Breast epithelium (tissue), 4 donors: Measurements from ENCODE around the gene HPCAL1. TPM values are rescaled to one million over a fixed set of nuclear protein-coding genes. Genes with fewer than 3 reads are reported as not detected.
A peak's percentile ranks its signal among the peaks of the same experiment; 100 is the strongest.

Experiments
- DNase-seq, 2 donors: peaks; one replicate each; pipeline ENCODE4 v3.0.0-alpha.2; 2019; ENCODE audit warnings: low spot score in 2 of 2
- H3K27ac ChIP-seq, 2 donors: fragments of 200-600 bp; sonication (generic) in 1 of 2; one replicate each; pipeline ENCODE4 v1.5.1; 2016 to 2019; ENCODE audit warnings: mild to moderate bottlenecking in 1 of 2
- H3K27me3 ChIP-seq, 2 donors: fragments of 200-600 bp; sonication (generic) in 1 of 2; one replicate each; pipeline versions ENCODE4 v1.5.1 to v1.6.0; 2017 to 2019; ENCODE audit warnings: control low read depth in 1 of 2, mild to moderate bottlenecking in 1 of 2
- H3K36me3 ChIP-seq: fragments of 200-600 bp; one replicate; pipeline ENCODE4 v1.5.1; 2019
- H3K4me1 ChIP-seq, 2 donors: fragments of 200-600 bp; sonication (generic); one replicate each; pipeline ENCODE4 v1.5.1; 2016 to 2019; ENCODE audit warnings: control low read depth in 1 of 2
- H3K4me3 ChIP-seq, 3 donors: fragments of 200-600 bp; sonication (generic); 1 replicate in 2 of 3; 2 replicates in 1 of 3; pipeline ENCODE4 v1.5.1; 2016 to 2019; ENCODE audit warnings: mild to moderate bottlenecking in 3 of 3, moderate library complexity in 2 of 3
- H3K9me3 ChIP-seq, 2 donors: fragments of 200-600 bp; sonication (generic) in 1 of 2; one replicate each; pipeline ENCODE4 v1.5.1; 2016 to 2019; ENCODE audit warnings: control low read depth in 1 of 2
- POLR2A ChIP-seq: fragments of 450-650 bp; IDR thresholded peaks from one replicate; pipeline ENCODE4 v1.6.1; 2016; ENCODE audit warnings: antibody characterized with exemption, mild to moderate bottlenecking, moderate library complexity
- POLR2AphosphoS5 ChIP-seq, 3 donors: sonication (generic); formaldehyde crosslinking; IDR thresholded peaks; one replicate each; pipeline ENCODE4 v1.6.1; 2017; ENCODE audit warnings: antibody characterized with exemption in 3 of 3
- intact Hi-C: fragments of 100-400 bp; cut with DNase I; formaldehyde crosslinking; loops from one replicate; pipeline ENCODE4 v1.15.1; 2023; ENCODE audit warnings: low total_unique reads
- total RNA-seq, 3 donors: library from RNA; depleted of rRNA; stranded (reverse); fragments of >200 nt; gene quantifications; one replicate each; pipeline ENCODE4 v1.1.0, GENCODE V29; 2016
- TF ChIP-seq, protein P1 (sequence below), 3 donors: fragments of 450-650 bp; IDR thresholded peaks; one replicate each; pipeline ENCODE4 v1.5.1; 2016 to 2017; ENCODE audit warnings: antibody characterized with exemption in 3 of 3, mild to moderate bottlenecking in 3 of 3, moderate library complexity in 3 of 3

HPCAL1 gene
- total RNA-seq, 3 donors from 2014 or later: 38.6 to 41.9 (median 41.6) TPM

DNA sequence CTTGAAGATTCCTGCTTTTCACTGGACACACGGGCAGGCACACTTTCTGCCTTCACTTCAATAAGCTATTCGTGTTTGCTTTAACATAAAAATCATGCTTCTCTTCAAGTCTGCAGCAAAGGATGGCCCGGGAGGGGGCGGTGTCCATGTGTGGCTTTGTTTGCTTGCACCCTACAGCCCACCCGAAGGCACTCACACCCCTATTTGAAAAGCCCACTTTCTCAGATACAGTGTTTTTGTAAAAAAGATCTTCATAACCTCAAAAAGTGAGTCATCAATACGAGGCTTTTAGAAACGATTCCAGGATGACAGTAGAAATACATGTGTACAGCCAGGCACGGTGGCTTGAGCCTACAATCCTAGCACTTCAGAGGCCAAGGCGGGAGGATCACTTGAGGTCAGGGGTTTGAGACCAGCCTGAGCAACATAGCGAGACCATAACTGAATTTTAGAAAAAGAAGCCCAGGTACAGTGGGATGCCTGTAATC is 36.5 kb upstream of the HPCAL1 start:
- H3K27ac ChIP-seq: no peak overlapping the region
- no peaks in the 10 kb centered on the region for H3K36me3 ChIP-seq
- no peaks in the 10 kb centered on the region for H3K4me1 ChIP-seq
- no peaks in the 10 kb centered on the region for H3K9me3 ChIP-seq
- TF ChIP-seq POLR2A (no peak), POLR2AphosphoS5 (IDR thresholded peaks at IDR 0.05) (no peak)
- TF ChIP-seq, protein P1, sequence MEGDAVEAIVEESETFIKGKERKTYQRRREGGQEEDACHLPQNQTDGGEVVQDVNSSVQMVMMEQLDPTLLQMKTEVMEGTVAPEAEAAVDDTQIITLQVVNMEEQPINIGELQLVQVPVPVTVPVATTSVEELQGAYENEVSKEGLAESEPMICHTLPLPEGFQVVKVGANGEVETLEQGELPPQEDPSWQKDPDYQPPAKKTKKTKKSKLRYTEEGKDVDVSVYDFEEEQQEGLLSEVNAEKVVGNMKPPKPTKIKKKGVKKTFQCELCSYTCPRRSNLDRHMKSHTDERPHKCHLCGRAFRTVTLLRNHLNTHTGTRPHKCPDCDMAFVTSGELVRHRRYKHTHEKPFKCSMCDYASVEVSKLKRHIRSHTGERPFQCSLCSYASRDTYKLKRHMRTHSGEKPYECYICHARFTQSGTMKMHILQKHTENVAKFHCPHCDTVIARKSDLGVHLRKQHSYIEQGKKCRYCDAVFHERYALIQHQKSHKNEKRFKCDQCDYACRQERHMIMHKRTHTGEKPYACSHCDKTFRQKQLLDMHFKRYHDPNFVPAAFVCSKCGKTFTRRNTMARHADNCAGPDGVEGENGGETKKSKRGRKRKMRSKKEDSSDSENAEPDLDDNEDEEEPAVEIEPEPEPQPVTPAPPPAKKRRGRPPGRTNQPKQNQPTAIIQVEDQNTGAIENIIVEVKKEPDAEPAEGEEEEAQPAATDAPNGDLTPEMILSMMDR (IDR thresholded peaks at IDR 0.05): no peak
- H3K27me3 ChIP-seq: no peaks in the 10 kb centered on the region
- peak in 1 of 2 donors; percentile 22 for DNase-seq
- no peak overlapping the region for H3K4me3 ChIP-seq
- intact Hi-C loops: no loop called here

DNA sequence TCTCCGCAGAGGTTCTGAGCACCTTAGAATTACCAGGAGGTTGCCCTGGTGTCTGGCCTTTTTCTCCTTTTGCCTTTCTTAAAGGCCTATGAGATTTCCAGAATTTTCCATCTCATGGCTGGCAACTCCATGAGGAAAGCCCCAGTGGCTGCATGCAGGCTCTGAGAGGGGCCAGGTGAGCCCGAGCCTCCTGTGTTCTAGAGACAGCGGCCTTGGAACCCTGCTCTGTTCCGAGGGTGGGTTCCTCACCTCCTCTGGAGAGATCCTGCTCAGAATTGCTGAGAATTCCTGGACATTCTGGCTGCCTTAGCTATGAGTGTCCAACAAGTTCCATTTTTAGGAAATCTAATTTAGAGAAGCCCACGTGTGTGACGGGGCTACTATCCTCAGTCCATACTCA is 35.7 kb upstream of the HPCAL1 start:
- H3K36me3 ChIP-seq: no peaks in the 10 kb centered on the region
- no peaks in the 10 kb centered on the region for H3K9me3 ChIP-seq
- no peak overlapping the region for H3K27ac ChIP-seq
- H3K4me3 ChIP-seq: no peak overlapping the region
- H3K4me1 ChIP-seq: no peaks in the 10 kb centered on the region
- intact Hi-C loops: no loop called here
- TF ChIP-seq POLR2AphosphoS5 (IDR thresholded peaks at IDR 0.05) (no peak), POLR2A (no peak)
- TF ChIP-seq, protein P1 (IDR thresholded peaks at IDR 0.05): no peak
- H3K27me3 ChIP-seq: no peaks in the 10 kb centered on the region
- DNase-seq: no peak

DNA sequence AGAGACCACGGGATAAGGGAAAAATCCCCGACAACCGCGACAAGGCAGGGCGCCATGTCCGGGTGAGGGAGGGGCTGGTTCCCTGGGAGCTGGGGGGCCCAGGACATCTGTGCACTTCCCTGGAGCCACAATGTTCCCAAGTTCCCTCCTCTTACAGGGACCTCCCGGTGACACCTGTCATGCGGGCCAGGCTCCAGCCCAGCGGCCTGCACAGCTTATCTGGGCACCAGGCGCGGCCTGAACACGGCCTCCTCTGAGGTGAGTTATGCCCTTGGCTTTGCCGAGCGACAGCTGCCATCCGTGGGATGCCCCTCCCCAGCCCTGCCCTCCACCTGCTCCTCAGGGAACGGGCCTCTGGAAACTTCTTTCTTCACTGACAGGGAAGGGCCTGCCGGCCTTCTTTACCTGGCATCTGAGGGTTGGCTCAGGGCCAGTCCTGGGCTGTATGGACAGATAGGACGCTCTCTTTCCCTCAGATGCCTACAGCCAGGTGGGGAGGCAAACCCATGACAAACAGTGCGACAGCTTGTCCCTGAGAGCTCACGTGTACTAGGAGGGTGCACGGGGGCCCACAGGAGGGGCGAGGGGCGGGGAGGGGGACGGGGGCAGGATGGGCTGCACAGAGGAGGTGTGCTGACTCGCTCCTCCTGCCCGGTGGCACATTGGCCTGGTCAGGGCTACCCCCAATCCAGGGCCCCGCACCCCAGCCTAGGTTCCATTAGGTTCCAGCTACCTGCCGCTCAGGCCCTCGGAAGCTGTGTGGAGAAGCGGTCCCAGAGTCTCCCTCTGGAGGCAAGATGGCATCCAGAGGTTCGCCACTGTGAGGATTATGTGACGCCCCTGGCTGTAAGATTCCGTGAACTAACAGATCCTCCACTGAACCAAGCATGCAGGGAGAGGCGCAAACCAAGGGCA is 34.9 kb upstream of the HPCAL1 start:
- no peak overlapping the region for H3K27ac ChIP-seq
- TF ChIP-seq POLR2AphosphoS5 (IDR thresholded peaks at IDR 0.05): no peak
- no peak for TF ChIP-seq POLR2A
- TF ChIP-seq, protein P1 (IDR thresholded peaks at IDR 0.05): no peak
- no peaks in the 10 kb centered on the region for H3K36me3 ChIP-seq
- H3K27me3 ChIP-seq: no peaks in the 10 kb centered on the region
- peak in 1 of 2 donors; percentile 72 for DNase-seq
- intact Hi-C loops: no loop called here
- H3K4me1 ChIP-seq: no peaks in the 10 kb centered on the region
- no peak overlapping the region for H3K4me3 ChIP-seq
- no peaks in the 10 kb centered on the region for H3K9me3 ChIP-seq

DNA sequence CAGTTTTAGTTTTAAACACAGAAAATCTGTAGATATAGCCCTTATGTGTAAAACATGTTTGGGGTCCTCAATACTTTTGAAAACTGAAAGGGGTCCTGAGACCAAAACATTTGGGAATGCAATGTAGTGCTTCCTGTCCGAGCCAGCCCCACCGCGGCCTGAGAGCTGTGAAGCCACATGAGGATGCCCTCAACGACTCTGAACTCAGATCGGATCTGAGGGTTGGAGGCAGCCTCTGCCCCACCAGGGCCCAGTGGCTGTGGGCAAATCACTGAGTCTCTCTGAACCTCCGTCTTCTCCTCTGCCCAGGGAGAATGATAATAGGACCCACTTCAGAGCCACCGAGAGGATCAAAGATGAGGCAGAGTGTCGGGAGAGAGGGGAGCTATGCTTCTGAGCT is 33.4 kb upstream of the HPCAL1 start:
- no peak for TF ChIP-seq POLR2AphosphoS5 (IDR thresholded peaks at IDR 0.05)
- TF ChIP-seq, protein P1 (IDR thresholded peaks at IDR 0.05): no peak
- TF ChIP-seq POLR2A: no peak
- Histone ChIP-seq H3K27me3 (no peaks in the 10 kb centered on the region), H3K9me3 (no peaks in the 10 kb centered on the region), H3K4me1 (no peaks in the 10 kb centered on the region), H3K36me3 (no peaks in the 10 kb centered on the region), H3K4me3 (no peak overlapping the region), H3K27ac (no peak overlapping the region)
- peak in 1 of 2 donors; percentile 42 for DNase-seq
- intact Hi-C loops: no loop called here
